HG02571 (cell line): ENCODE measurements around the gene TMEM126B.
A peak's percentile ranks its signal among the peaks of the same experiment; 100 is the strongest.

Experiments used
- ATAC-seq: cut with Tn5 transposase; IDR thresholded peaks from one replicate; pipeline ENCODE4 v1.9.1; 2021; ENCODE audit warnings: mild to moderate bottlenecking, moderate library complexity; ENCODE audit not compliant: unreplicated experiment

TMEM126B gene

DNA sequence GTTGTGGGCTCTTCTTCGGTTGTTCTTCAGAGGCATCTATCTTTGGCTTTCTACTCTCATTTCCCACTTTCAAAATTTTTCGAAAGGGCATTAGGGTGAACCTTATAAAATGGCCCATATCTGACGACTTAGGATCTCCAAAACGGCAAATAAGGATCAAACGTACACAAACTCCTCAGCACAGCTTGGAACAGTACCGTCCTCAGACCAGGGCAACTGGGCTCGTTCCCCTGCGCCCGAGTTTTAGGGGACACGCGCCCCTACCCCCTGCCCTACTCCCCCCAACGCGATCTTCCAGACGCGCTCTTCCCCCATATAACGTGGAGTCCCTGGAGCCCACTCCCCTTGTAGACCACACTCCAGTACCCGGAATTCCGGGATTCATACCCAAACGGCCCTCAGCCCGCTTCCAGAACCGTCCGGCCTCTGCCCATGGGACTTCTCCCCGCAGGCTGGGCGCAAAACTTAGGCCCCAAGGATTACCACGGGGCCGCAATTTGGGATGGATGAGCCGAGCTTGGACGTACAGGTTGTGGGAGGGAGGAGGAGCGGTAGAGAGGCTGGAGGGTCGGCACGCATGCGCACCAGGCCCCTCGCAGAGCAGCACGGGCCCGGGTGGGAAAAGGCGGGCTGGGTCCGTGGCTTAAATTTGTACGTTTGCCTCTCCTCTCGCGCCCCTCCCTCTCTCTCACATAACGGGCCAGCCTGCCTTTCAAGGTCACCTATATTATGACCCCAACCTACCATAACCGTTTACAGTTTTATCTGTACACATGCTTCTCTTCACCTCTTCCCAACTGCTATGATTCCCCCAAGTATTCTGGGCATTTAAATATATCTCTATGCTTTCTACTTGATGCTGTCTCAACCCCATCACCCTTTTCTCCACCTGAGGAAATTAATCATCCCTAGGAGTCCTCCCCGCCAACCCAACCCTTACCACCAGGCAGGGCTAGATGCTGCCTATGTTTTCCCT lies 54.2 kb downstream of the TMEM126B start:
- ATAC-seq = peak; percentile 84

DNA sequence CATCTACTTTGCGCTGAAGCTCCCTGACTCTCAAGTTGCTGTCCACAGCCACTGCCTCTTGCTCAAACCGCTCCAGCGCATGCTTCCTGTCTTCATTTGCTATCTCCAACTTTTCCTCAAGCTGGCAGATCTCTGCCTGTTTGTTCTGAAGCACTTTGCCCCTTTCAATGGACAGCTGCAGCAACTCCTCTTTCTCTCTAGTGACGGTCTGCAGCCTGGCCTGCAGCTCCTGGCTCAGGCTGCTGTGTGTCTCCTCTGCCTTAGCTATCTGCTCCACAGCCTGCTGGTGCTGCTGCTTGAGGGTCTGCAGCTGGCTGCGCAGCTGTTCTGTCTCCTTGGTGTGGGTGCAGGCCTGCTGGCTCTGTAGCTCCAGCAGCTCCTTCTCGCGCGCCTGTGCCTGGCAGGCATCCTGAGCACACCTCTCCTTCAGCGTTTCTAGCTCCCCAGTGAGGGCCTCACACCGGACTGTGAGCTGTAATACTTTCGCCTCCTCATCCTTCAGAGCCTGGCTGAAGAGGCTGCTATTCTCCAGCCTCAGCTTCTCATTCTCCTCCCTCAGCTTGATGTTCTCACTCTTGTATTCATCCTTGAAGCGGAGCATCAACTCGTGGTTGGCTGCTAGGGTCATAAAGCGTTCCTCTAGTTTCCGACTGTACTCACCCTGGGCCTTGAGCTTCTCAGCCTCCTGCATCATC lies 56.9 kb downstream of the TMEM126B start:
- ATAC-seq = no peak

DNA sequence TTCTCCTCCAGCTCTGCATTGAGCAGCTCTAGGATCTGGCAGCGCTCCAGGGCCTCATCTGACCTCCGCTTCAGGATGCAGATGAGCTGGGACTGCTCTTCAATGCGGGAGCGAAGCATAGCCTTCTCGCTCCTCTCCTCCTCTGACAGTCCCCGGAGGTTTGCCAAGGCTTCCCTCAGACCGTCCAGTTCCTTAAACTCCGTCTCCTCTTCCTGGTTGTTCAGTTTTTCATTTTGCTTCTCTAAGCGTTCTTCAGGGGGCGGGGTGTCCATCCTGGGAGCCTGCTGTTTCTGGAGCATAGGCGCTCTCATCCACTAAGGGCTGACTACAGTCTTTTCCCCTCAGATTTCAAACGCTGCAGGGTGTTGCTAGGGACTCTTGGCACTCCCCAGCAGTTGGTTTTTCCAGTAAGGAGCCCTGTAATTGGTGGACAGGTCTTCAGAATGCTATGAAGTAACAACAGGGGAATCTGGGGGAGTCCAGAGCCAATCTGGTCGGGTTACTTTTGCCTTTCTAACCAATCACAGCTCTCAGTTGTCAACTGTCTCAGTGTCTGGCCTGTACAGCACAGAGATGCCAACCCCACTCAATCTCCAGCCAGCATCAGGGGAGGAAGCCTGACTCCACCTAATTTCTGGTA lies 57.5 kb downstream of the TMEM126B start, which contains the start of gene CCDC89:
Gene CCDC89 (minus strand): TSS at position 376 of the 640 bp plus-strand sequence. CDS start 65 bp downstream, at position 311.
- ATAC-seq = no peak
